Measurements from ENCODE around the gene FAM186B. TPM values are rescaled to one million over a fixed set of nuclear protein-coding genes. Genes with fewer than 3 reads are reported as not detected.

FAM186B gene
- total and polyA plus RNA-seq, 2 of the 13 experiments (the other 11 are each of a cell fraction or from before 2014, with no cell fraction given), result 0.07 to 0.20 TPM

DNA sequence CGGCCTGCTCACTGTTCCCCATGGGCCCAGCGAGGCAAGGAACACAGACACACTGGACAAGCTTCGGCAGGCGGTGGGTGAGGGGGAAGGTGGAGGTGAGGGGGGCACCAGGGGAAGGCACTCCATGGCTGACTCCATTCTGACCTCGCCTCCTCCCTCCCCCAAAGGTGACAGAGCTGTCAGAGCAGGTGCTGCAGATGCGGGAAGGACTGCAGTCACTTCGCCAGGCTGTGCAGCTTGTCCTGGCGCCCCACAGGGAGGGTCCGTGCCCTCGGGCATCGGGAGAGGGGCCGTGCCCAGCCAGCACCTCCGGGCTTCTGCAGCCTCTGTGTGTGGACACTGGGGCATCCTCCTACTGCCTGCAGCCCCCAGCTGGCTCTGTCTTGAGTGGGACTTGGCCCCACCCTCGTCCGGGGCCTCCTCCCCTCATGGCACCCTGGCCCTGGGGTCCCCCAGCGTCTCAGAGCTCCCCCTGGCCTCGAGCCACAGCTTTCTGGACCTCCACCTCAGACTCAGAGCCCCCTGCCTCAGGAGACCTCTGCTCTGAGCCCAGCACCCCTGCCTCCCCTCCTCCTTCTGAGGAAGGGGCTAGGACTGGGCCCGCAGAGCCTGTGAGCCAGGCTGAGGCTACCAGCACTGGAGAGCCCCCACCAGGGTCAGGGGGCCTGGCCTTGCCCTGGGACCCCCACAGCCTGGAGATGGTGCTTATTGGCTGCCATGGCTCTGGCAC lies 48.1 kb downstream of the FAM186B start:
- TF ChIP-seq RBFOX2 (IDR thresholded peaks at IDR 0.05; ENCODE audit: low read depth, low read length) (peak; percentile 66), ZNF788 (CRISPR knock-in tag; IDR thresholded peaks at IDR 0.05; ENCODE audit: borderline replicate concordance) (no peak), AGO2 (optimal IDR thresholded peaks at IDR 0.05; ENCODE audit: low read depth, low read length) (peak; percentile 84)
- Histone ChIP-seq H3K9ac (ENCODE audit: insufficient read depth, low read depth, low read length) (no peak overlapping the region), H3K79me2 (ENCODE audit: insufficient read depth, low read length) (no peaks in the 10 kb centered on the region), H3K36me3 (replicated peaks in 1 of 2; ENCODE audit: control insufficient read depth in 1 of 2, insufficient read depth in 2 of 2, low read length in 2 of 2) (peaks cover 22 to 39% of the 10 kb centered on the region in 2 experiments; a peak in 4 of 5 replicates), H3K27ac (ENCODE audit: extremely low read length, insufficient read depth, low read length) (no peak overlapping the region), H2AFZ (ENCODE audit: low read length) (no peak overlapping the region), H3K4me1 (ENCODE audit: insufficient read depth, low read length) (peaks cover 22% of the 10 kb centered on the region), H4K20me1 (ENCODE audit: insufficient read depth, low read length) (no peaks in the 10 kb centered on the region), H3K4me2 (ENCODE audit: low read depth, low read length) (no peak overlapping the region), H3K27me3 (ENCODE audit: control insufficient read depth in 1 of 2, insufficient read depth in 2 of 2, low read length in 2 of 2) (no peaks in the 10 kb centered on the region), H3K4me3 (replicated peaks in 1 of 3; ENCODE audit: insufficient read depth in 1 of 3, low read depth in 2 of 3, low read length in 3 of 3) (no peak overlapping the region), H3K9me3 (ENCODE audit: low read length) (no peaks in the 10 kb centered on the region)
- in situ Hi-C loops (cut with HindIII; ENCODE audit: extremely low pct_ligation_motif_present, low pct_unique_long_range_greater_than_20kb) (no loop called here), intact Hi-C loops (cut with micrococcal nuclease; ENCODE audit: unreplicated experiment) (no loop called here)
- DNase-seq (ENCODE audit: low spot score) (no peak), ATAC-seq (no peak), FAIRE-seq (no peak)
- WGBS (ENCODE audit: low lambda C conversion rate), result 92% methylated on average over 7 of the region's 18 CpGs
- POLR2A ChIA-PET, result no interaction called here
- BruUV-seq (replicated peaks), result no TSS peak
- CTCF ChIA-PET (ENCODE audit: low intra/inter-chr PET ratio, low total read pairs), result no interaction called here

DNA sequence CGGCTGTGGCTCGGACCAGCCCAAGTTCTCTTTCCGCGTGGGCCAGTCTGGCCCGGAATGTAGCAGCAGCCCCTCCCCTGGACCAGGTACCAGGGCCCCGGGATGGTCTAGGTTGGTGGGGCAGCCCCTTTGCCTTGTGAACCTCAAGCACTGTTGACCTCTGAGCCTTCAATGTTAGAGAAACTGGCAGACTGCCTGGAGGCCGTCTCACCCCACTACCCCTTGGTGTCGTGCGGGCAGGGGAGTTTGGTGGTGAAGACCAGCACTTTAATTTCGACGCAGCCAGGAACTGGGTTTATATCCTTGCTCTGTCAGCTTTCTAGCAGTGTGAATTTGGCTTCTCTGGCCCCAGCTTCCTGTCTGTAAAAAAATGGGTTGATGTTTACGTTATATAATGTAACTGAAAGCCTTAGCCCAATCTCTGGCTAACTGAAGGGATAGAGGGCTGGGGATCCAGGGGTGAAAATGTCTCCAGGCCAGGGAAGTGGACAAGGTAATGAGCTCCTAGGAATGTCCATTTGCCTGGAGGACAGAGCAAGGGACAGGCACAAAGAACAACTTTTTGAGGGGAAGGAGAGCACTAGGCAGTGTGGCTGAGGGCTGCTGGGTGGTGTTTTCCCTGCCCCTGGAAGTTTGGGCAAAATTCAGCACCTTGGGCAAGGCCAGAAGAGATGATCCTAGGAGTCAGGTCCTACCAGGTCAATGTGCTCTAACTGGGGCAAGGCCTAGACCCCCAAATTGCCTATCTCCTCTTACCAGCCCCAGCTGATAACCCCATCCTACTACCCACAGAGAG lies 48.9 kb downstream of the FAM186B start:
- ChIA-PET CTCF (ENCODE audit: low intra/inter-chr PET ratio, low total read pairs) (no interaction called here), POLR2A (no interaction called here)
- no TSS peak for BruUV-seq (replicated peaks)
- H3K4me2 ChIP-seq (ENCODE audit: low read depth, low read length), result no peak overlapping the region
- peaks cover 19 to 32% of the 10 kb centered on the region in 2 experiments; a peak in 4 of 5 replicates for H3K36me3 ChIP-seq (replicated peaks in 1 of 2; ENCODE audit: control insufficient read depth in 1 of 2, insufficient read depth in 2 of 2, low read length in 2 of 2)
- ATAC-seq (peak; percentile 10; the same call in 2 of the 3 replicates), DNase-seq (ENCODE audit: low spot score) (no peak), FAIRE-seq (no peak)
- in situ Hi-C loops (cut with HindIII; ENCODE audit: extremely low pct_ligation_motif_present, low pct_unique_long_range_greater_than_20kb), result no loop called here
- intact Hi-C loops (cut with micrococcal nuclease; ENCODE audit: unreplicated experiment), result no loop called here
- no peaks in the 10 kb centered on the region for H3K27me3 ChIP-seq (ENCODE audit: control insufficient read depth in 1 of 2, insufficient read depth in 2 of 2, low read length in 2 of 2)
- no peak overlapping the region for H2AFZ ChIP-seq (ENCODE audit: low read length)
- peak overlapping the region; percentile 0 for H3K27ac ChIP-seq (ENCODE audit: extremely low read length, insufficient read depth, low read length)
- no peak overlapping the region for H3K4me3 ChIP-seq (replicated peaks in 1 of 3; ENCODE audit: insufficient read depth in 1 of 3, low read depth in 2 of 3, low read length in 3 of 3)
- H3K79me2 ChIP-seq (ENCODE audit: insufficient read depth, low read length), result no peaks in the 10 kb centered on the region
- H4K20me1 ChIP-seq (ENCODE audit: insufficient read depth, low read length), result no peaks in the 10 kb centered on the region
- no peak overlapping the region for H3K9ac ChIP-seq (ENCODE audit: insufficient read depth, low read depth, low read length)
- 73% methylated on average over 12 of the region's 12 CpGs for WGBS (ENCODE audit: low lambda C conversion rate)
- H3K4me1 ChIP-seq (ENCODE audit: insufficient read depth, low read length), result peaks cover 29% of the 10 kb centered on the region
- H3K9me3 ChIP-seq (ENCODE audit: low read length), result no peaks in the 10 kb centered on the region
- TF ChIP-seq NFIB (CRISPR knock-in tag; IDR thresholded peaks at IDR 0.05; ENCODE audit: borderline replicate concordance), result no peak
- no peak for TF ChIP-seq MBD4 (IDR thresholded peaks at IDR 0.05; ENCODE audit: borderline replicate concordance, low read length)
- 0 out of 2 replicates have a peak, but pooled peaks have one; percentile 17 for TF ChIP-seq ZNF629 (CRISPR knock-in tag; conservative IDR thresholded peaks at IDR 0.05)
- 0 out of 2 replicates have a peak, but pooled peaks have one; percentile 35 for TF ChIP-seq KMT2A (CRISPR knock-in tag; IDR thresholded peaks at IDR 0.05)
- no peak for TF ChIP-seq ZNF777 (CRISPR knock-in tag; IDR thresholded peaks at IDR 0.05)
- TF ChIP-seq ZNF335 (CRISPR knock-in tag; IDR thresholded peaks at IDR 0.05), result no peak
- TF ChIP-seq, protein P1, sequence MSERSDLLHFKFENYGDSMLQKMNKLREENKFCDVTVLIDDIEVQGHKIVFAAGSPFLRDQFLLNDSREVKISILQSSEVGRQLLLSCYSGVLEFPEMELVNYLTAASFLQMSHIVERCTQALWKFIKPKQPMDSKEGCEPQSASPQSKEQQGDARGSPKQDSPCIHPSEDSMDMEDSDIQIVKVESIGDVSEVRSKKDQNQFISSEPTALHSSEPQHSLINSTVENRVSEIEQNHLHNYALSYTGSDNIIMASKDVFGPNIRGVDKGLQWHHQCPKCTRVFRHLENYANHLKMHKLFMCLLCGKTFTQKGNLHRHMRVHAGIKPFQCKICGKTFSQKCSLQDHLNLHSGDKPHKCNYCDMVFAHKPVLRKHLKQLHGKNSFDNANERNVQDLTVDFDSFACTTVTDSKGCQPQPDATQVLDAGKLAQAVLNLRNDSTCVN (CRISPR knock-in tag; IDR thresholded peaks at IDR 0.05; ENCODE audit: borderline replicate concordance), result no peak
- no peak for TF ChIP-seq ZNF207 (IDR thresholded peaks at IDR 0.05; ENCODE audit: borderline replicate concordance)
- TF ChIP-seq ZNF329 (CRISPR knock-in tag; IDR thresholded peaks at IDR 0.05; ENCODE audit: low read depth), result no peak
- TF ChIP-seq, protein P2, sequence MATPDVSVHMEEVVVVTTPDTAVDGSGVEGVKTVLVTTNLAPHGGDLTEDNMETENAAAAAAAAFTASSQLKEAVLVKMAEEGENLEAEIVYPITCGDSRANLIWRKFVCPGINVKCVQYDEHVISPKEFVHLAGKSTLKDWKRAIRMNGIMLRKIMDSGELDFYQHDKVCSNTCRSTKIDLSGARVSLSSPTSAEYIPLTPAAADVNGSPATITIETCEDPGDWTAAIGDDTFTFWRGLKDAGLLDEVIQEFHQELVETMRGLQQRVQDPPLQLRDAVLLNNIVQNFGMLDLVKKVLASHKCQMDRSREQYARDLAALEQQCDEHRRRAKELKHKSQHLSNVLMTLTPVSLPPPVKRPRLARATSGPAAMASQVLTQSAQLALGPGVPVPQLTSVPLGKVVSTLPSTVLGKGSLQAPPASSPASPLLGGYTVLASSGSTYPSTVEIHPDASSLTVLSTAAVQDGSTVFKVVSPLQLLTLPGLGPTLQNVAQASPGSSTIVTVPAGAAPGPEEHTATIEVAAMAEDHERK (CRISPR knock-in tag; IDR thresholded peaks at IDR 0.05; ENCODE audit: low read depth), result no peak
- TF ChIP-seq ZNF570 (CRISPR knock-in tag; IDR thresholded peaks at IDR 0.05; ENCODE audit: borderline replicate concordance), result no peak
- TF ChIP-seq PCBP1 (IDR thresholded peaks at IDR 0.05; ENCODE audit: borderline replicate concordance, low read depth, low read length), result no peak
